HepG2 (cell line): Measurements from ENCODE around the gene CLPX. TPM values are rescaled to one million over a fixed set of nuclear protein-coding genes. Genes with fewer than 3 reads are reported as not detected.

Source experiments
- ATAC-seq: fragments of 200-7000 bp; cut with Tn5 transposase; 3 replicates; pipeline ENCODE4 v1.9.1; 2020; ENCODE audit warnings: mild to moderate bottlenecking, moderate library complexity
- BruUV-seq: library from RNA; stranded (reverse); fragments of 400-500 nt; replicated peaks from 2 replicates; lab custom pipeline; 2021; lab: Mats Ljungman, UMichigan
- CTCF ChIA-PET: fragments of 300-600 bp; formaldehyde crosslinking; extraction: SDS; loops from one replicate; lab custom pipeline; 2021; ENCODE audit warnings: low total read pairs, inconsistent platforms, low intra/inter-chr PET ratio; lab: Yijun Ruan, JAX
- POLR2A ChIA-PET: fragments of 350-600 bp; sonication (Branson Sonifier 250); formaldehyde crosslinking; loops from one replicate; lab custom pipeline; 2020; ENCODE audit warnings: antibody characterized with exemption, inconsistent platforms; lab: Yijun Ruan, JAX
- DNase-seq: peaks from one replicate; pipeline ENCODE4 v3.0.0-alpha.2; 2015; ENCODE audit warnings: low spot score
- FAIRE-seq: peaks from 3 replicates; lab custom pipeline; 2011; peaks lifted over from hg19 to GRCh38; lab: Jason Lieb, UNC
- H2AFZ ChIP-seq: one replicate; pipeline ENCODE4 v1.6.1; 2011; ENCODE audit warnings: low read length, inconsistent platforms
- H3K27ac ChIP-seq: fragments of 300-600 bp; 3 replicates; pipeline ENCODE4 v1.8.0; 2011; ENCODE audit warnings: mixed run types, mild to moderate bottlenecking, mixed read lengths, low read length, inconsistent platforms; ENCODE audit not compliant: insufficient read depth; ENCODE audit errors: extremely low read length
- H3K27me3 ChIP-seq, 2 experiments: fragments of 200-600 bp in 1 of 2; 2 replicates in 1 of 2; 3 replicates in 1 of 2; pipeline versions ENCODE4 v1.6.0 to v1.8.0; 2011; ENCODE audit warnings: low read length in 2 of 2, mild to moderate bottlenecking in 2 of 2, moderate library complexity in 2 of 2, inconsistent platforms in 1 of 2; ENCODE audit not compliant: insufficient read depth in 2 of 2, control insufficient read depth in 1 of 2
- H3K36me3 ChIP-seq, 2 experiments: fragments of 200-600 bp in 1 of 2; replicated peaks in 1 of 2; 2 replicates in 1 of 2; 3 replicates in 1 of 2; pipeline versions ENCODE4 v1.5.1 to v1.8.0; 2011; ENCODE audit warnings: low read length in 2 of 2, inconsistent platforms in 1 of 2; ENCODE audit not compliant: insufficient read depth in 2 of 2, control insufficient read depth in 1 of 2
- H3K4me1 ChIP-seq: 2 replicates; pipeline ENCODE4 v1.5.1; 2012; ENCODE audit warnings: low read length, inconsistent platforms; ENCODE audit not compliant: insufficient read depth
- H3K4me2 ChIP-seq: 2 replicates; pipeline ENCODE4 v1.6.0; 2011; ENCODE audit warnings: low read depth, low read length, inconsistent platforms
- H3K4me3 ChIP-seq, 3 experiments: fragments of 200-600 bp in 1 of 3; sonication (generic), shearing (Covaris generic) in 1 of 3; replicated peaks in 1 of 3; 2 replicates each; pipeline ENCODE4 v1.5.1; 2011 to 2016; ENCODE audit warnings: low read length in 3 of 3, inconsistent platforms in 2 of 3, low read depth in 2 of 3, mild to moderate bottlenecking in 2 of 3, control low read depth in 1 of 3, mixed read lengths in 1 of 3; ENCODE audit not compliant: insufficient read depth in 1 of 3
- H3K79me2 ChIP-seq: one replicate; pipeline ENCODE4 v1.6.1; 2011; ENCODE audit warnings: low read length, inconsistent platforms; ENCODE audit not compliant: insufficient read depth
- H3K9ac ChIP-seq: 2 replicates; pipeline ENCODE4 v1.6.0; 2011; ENCODE audit warnings: mild to moderate bottlenecking, low read depth, low read length, inconsistent platforms; ENCODE audit not compliant: insufficient read depth
- H3K9me3 ChIP-seq: 2 replicates; pipeline ENCODE4 v1.5.1; 2012; ENCODE audit warnings: mild to moderate bottlenecking, low read length
- H4K20me1 ChIP-seq: 2 replicates; pipeline ENCODE4 v1.6.0; 2011; ENCODE audit warnings: inconsistent platforms, mild to moderate bottlenecking, low read length, moderate library complexity; ENCODE audit not compliant: insufficient read depth
- CBFB ChIP-seq: sonication (generic); formaldehyde crosslinking; IDR thresholded peaks from 2 replicates; pipeline ENCODE4 v1.4.0; 2020; ENCODE audit warnings: missing genetic modification reagents
- FOXA1 ChIP-seq, 2 experiments: fragments of 450-650 bp in 1 of 2; sonication (generic) in 1 of 2; formaldehyde crosslinking in 1 of 2; IDR thresholded peaks; 2 replicates each; pipeline versions ENCODE4 v1.4.0 to v1.6.1; 2016 to 2020; ENCODE audit warnings: missing genetic modification reagents in 1 of 2
- HNRNPL ChIP-seq: fragments of 200-400 bp; formaldehyde crosslinking; IDR thresholded peaks from 2 replicates; pipeline ENCODE4 v1.6.1; 2017; ENCODE audit warnings: mild to moderate bottlenecking, low read depth, low read length
- HOXA7 ChIP-seq: sonication (generic); formaldehyde crosslinking; IDR thresholded peaks from 2 replicates; pipeline ENCODE4 v1.8.1; 2022; ENCODE audit warnings: mild to moderate bottlenecking, missing genetic modification reagents, moderate library complexity
- IRF2 ChIP-seq: IDR thresholded peaks from 2 replicates; pipeline ENCODE4 v1.6.1; 2018; ENCODE audit warnings: missing genetic modification reagents, missing compliant biosample characterization
- MYC ChIP-seq: sonication (generic); formaldehyde crosslinking; IDR thresholded peaks from 2 replicates; pipeline ENCODE4 v1.9.0; 2021; ENCODE audit warnings: missing genetic modification reagents, borderline replicate concordance
- SALL2 ChIP-seq: sonication (generic); formaldehyde crosslinking; IDR thresholded peaks from 2 replicates; pipeline ENCODE4 v1.8.1; 2023; ENCODE audit warnings: mild to moderate bottlenecking, missing genetic modification reagents, inconsistent platforms
- SOX6 ChIP-seq, 2 experiments: fragments of 450-650 bp in 1 of 2; sonication (generic) in 1 of 2; formaldehyde crosslinking in 1 of 2; IDR thresholded peaks; 2 replicates each; pipeline versions ENCODE4 v1.4.0 to v1.6.1; 2017 to 2020; ENCODE audit warnings: antibody characterized with exemption in 1 of 2, mild to moderate bottlenecking in 1 of 2, missing genetic modification reagents in 1 of 2
- STAG1 ChIP-seq: sonication (generic); formaldehyde crosslinking; IDR thresholded peaks from 2 replicates; pipeline ENCODE4 v1.4.0; 2020; ENCODE audit warnings: missing genetic modification reagents
- TEAD3 ChIP-seq: optimal IDR thresholded peaks from 2 replicates; pipeline ENCODE3; 2016; ENCODE audit warnings: borderline replicate concordance
- YEATS2 ChIP-seq: sonication (generic); formaldehyde crosslinking; IDR thresholded peaks from 2 replicates; pipeline ENCODE4 v1.4.0; 2020; ENCODE audit warnings: missing genetic modification reagents, borderline replicate concordance
- ZNF138 ChIP-seq: sonication (generic); formaldehyde crosslinking; IDR thresholded peaks from 2 replicates; pipeline ENCODE4 v1.5.0; 2020; ENCODE audit warnings: mild to moderate bottlenecking, low read depth, missing genetic modification reagents
- ZNF33A ChIP-seq: sonication (generic); formaldehyde crosslinking; IDR thresholded peaks from 2 replicates; pipeline ENCODE4 v1.5.1; 2020; ENCODE audit warnings: missing genetic modification reagents, mild to moderate bottlenecking, moderate library complexity, borderline replicate concordance
- ZNF652 ChIP-seq: IDR thresholded peaks from 2 replicates; pipeline ENCODE4 v1.6.1; 2016; ENCODE audit warnings: low read depth, borderline replicate concordance
- ZNF883 ChIP-seq: sonication (generic); formaldehyde crosslinking; IDR thresholded peaks from 2 replicates; pipeline ENCODE4 v1.5.1; 2020; ENCODE audit warnings: mild to moderate bottlenecking, missing genetic modification reagents; ENCODE audit errors: not compliant biosample characterization
- WGBS: methylation state at CpG from one replicate; pipeline ENCODE4 v1.1.6; 2017; ENCODE audit warnings: low lambda C conversion rate; 5-methylcytosine and 5-hydroxymethylcytosine counted together
- in situ Hi-C: cut with HindIII; loops from 2 replicates; pipeline ENCODE4 v1.10.0; 2017; ENCODE audit warnings: low pct_unique_long_range_greater_than_20kb; ENCODE audit not compliant: extremely low pct_ligation_motif_present
- intact Hi-C: fragments of 100-400 bp; cut with micrococcal nuclease; formaldehyde crosslinking; loops from one replicate; pipeline ENCODE4 v1.10.0; 2022; ENCODE audit not compliant: unreplicated experiment
- polyA plus RNA-seq, 8 experiments: library from polyadenylated mRNA; depleted of rRNA in 3 of 8; stranded (reverse) in 7 of 8; unstranded in 1 of 8; fragments of >200 nt; fragmentation: Illumina TruSeq in 4 of 8; extraction: Trizol in 4 of 8; gene quantifications; 2 replicates each; pipeline versions ENCODE4 v1.2.1 to v1.2.3, GENCODE V29; 2011 to 2016; ENCODE audit warnings: low read depth in 4 of 8, missing spikeins in 1 of 8, mixed read lengths in 1 of 8; ENCODE audit not compliant: insufficient read depth in 1 of 8
- total RNA-seq, 5 experiments: library from RNA; depleted of rRNA; stranded (reverse); fragments of >200 nt; fragmentation: Illumina TruSeq; extraction: Trizol; gene quantifications; 2 replicates each; pipeline ENCODE4 v1.2.3, GENCODE V29; 2016; ENCODE audit warnings: low read depth in 1 of 5
- TF ChIP-seq, protein P1 (sequence below): fragments of 450-650 bp; IDR thresholded peaks from 2 replicates; pipeline ENCODE4 v1.6.1; 2017
- TF ChIP-seq, protein P2 (sequence below): sonication (generic); formaldehyde crosslinking; IDR thresholded peaks from 2 replicates; pipeline ENCODE4 v1.8.0; 2022; ENCODE audit warnings: low read depth, missing genetic modification reagents
- TF ChIP-seq, protein P3 (sequence below): sonication (generic); formaldehyde crosslinking; IDR thresholded peaks from 2 replicates; pipeline ENCODE4 v1.5.0; 2020; ENCODE audit warnings: mild to moderate bottlenecking, missing genetic modification reagents, moderate library complexity
- TF ChIP-seq, protein P4 (sequence below): IDR thresholded peaks from 2 replicates; pipeline ENCODE4 v1.6.1; 2012; ENCODE audit warnings: inconsistent platforms

Gene CLPX
- total and polyA plus RNA-seq, 2 of the 13 experiments (the other 11 are each of a cell fraction or from before 2014, with no cell fraction given), result 33.9 to 61.3 TPM

DNA sequence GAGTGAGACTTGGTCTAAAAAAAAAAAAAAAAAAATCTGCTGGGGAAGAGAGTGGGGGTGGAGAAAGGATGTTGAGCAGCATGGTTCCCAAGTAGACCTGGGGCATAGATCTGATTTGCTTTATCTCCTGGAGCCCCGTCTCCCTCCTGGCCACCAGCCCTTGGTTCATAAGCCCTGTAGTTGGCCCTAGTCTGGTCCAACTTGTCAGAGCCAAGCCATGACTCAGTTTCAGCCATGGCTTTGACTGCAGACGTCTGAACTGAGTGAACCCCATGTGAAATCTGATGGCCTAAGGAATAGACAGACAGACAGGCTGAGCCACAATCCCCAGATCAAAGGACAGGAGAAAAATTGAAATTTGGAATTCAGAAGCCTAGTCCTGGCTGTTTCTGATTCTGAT is 28.1 kb upstream of the CLPX start (continued):
- TF ChIP-seq, protein P1, sequence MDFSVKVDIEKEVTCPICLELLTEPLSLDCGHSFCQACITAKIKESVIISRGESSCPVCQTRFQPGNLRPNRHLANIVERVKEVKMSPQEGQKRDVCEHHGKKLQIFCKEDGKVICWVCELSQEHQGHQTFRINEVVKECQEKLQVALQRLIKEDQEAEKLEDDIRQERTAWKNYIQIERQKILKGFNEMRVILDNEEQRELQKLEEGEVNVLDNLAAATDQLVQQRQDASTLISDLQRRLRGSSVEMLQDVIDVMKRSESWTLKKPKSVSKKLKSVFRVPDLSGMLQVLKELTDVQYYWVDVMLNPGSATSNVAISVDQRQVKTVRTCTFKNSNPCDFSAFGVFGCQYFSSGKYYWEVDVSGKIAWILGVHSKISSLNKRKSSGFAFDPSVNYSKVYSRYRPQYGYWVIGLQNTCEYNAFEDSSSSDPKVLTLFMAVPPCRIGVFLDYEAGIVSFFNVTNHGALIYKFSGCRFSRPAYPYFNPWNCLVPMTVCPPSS, result no peak
- no peak for TF ChIP-seq ZNF138 (CRISPR knock-in tag)
- TF ChIP-seq ZNF652 (CRISPR knock-in tag), result no peak

DNA sequence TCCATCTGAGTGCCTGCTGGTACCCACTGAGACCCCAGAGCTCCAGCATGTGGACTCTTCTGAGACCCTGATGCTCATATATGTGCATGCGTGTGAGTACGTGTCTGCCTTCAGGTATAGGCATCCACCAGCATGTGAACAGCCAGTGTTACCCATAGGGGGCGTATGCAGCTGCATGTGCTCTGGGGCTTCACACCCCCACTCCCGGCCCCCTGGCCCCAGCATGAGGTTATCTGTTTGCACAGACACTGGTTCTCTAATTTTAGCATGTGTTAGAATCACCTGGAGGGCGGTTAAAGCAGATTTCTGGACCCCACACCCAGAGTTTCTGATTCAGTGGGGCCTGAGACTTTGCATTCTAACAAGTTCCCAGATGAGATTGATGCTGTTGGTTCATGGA is 27.0 kb upstream of the CLPX start:
- Histone ChIP-seq H3K4me1 (peaks cover 23% of the 10 kb centered on the region), H3K79me2 (no peaks in the 10 kb centered on the region), H3K36me3 (no peaks in the 10 kb centered on the region), H4K20me1 (no peaks in the 10 kb centered on the region), H3K4me3 (no peak overlapping the region), H3K9ac (no peak overlapping the region), H3K9me3 (no peaks in the 10 kb centered on the region), H3K27ac (no peak overlapping the region), H3K27me3 (peaks cover 5 to 47% of the 10 kb centered on the region in 2 experiments; a peak in 4 of 5 replicates), H2AFZ (no peak overlapping the region), H3K4me2 (no peak overlapping the region)
- ATAC-seq (peak; percentile 80), DNase-seq (peak; percentile 42), FAIRE-seq (no peak)
- POLR2A ChIA-PET, result interaction anchor here (2.4 kb wide), 1 partner anchor 88 kb away, joined by 7 read pairs; no protein-coding TSS in a partner anchor
- CTCF ChIA-PET, result interaction anchor here (0.7 to 1.3 kb wide), 2 partner anchors 23 to 86 kb away, joined by 3 to 4 read pairs; no protein-coding TSS in a partner anchor
- in situ Hi-C loops (no loop called here), intact Hi-C loops (no loop called here)
- WGBS, result 21% methylated on average over 3 of the region's 5 CpGs
- no TSS peak for BruUV-seq
- TF ChIP-seq HOXA7 (no peak), YEATS2 (CRISPR knock-in tag) (no peak), CBFB (CRISPR knock-in tag) (no peak), TEAD3 (CRISPR knock-in tag) (peak; percentile 17), SOX6 (IDR thresholded peaks at IDR 0.05) (no peak), SOX6 (CRISPR knock-in tag; IDR thresholded peaks at IDR 0.05) (no peak), ZNF33A (no peak), MYC (CRISPR knock-in tag) (peak; percentile 71), HNRNPL (no peak), SALL2 (CRISPR knock-in tag) (no peak), FOXA1 (IDR thresholded peaks at IDR 0.05) (no peak), FOXA1 (CRISPR knock-in tag; IDR thresholded peaks at IDR 0.05) (no peak), STAG1 (CRISPR knock-in tag) (peak; percentile 55), ZNF883 (CRISPR knock-in tag) (no peak), IRF2 (CRISPR knock-in tag) (no peak)
- TF ChIP-seq, protein P2, sequence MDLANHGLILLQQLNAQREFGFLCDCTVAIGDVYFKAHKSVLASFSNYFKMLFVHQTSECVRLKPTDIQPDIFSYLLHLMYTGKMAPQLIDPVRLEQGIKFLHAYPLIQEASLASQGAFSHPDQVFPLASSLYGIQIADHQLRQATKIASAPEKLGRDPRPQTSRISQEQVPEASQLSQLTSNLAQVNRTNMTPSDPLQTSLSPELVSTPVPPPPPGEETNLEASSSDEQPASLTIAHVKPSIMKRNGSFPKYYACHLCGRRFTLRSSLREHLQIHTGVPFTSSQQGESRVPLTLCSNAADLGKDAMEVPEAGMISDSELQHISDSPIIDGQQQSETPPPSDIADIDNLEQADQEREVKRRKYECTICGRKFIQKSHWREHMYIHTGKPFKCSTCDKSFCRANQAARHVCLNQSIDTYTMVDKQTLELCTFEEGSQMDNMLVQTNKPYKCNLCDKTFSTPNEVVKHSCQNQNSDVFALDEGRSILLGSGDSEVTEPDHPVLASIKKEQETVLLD (CRISPR knock-in tag), result no peak
- TF ChIP-seq, protein P3, sequence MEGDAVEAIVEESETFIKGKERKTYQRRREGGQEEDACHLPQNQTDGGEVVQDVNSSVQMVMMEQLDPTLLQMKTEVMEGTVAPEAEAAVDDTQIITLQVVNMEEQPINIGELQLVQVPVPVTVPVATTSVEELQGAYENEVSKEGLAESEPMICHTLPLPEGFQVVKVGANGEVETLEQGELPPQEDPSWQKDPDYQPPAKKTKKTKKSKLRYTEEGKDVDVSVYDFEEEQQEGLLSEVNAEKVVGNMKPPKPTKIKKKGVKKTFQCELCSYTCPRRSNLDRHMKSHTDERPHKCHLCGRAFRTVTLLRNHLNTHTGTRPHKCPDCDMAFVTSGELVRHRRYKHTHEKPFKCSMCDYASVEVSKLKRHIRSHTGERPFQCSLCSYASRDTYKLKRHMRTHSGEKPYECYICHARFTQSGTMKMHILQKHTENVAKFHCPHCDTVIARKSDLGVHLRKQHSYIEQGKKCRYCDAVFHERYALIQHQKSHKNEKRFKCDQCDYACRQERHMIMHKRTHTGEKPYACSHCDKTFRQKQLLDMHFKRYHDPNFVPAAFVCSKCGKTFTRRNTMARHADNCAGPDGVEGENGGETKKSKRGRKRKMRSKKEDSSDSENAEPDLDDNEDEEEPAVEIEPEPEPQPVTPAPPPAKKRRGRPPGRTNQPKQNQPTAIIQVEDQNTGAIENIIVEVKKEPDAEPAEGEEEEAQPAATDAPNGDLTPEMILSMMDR (CRISPR knock-in tag), result peak; percentile 66
- TF ChIP-seq, protein P4, sequence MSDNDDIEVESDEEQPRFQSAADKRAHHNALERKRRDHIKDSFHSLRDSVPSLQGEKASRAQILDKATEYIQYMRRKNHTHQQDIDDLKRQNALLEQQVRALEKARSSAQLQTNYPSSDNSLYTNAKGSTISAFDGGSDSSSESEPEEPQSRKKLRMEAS, result peak; percentile 55
